Lower leg skin (tissue), 4 donors: ENCODE results near the gene CD1C. TPM values are rescaled to one million over a fixed set of nuclear protein-coding genes. Genes with fewer than 3 reads are reported as not detected.
"Not testable (repeated sequence)": the region's sequence is repeated elsewhere in the genome, so short reads cannot be mapped to it uniquely, and the experiment has no call there.

Experiments used
- DNase-seq, 2 donors: peaks; one replicate each; pipeline ENCODE4 v3.0.0-alpha.2; 2019; ENCODE audit warnings: low spot score in 2 of 2
- H3K4me3 ChIP-seq: fragments of 200-600 bp; sonication (generic); 2 replicates; pipeline ENCODE4 v1.5.1; 2017; ENCODE audit warnings: mild to moderate bottlenecking, low read depth; ENCODE audit not compliant: poor library complexity, severe bottlenecking
- POLR2A ChIP-seq, 2 donors: fragments of 450-650 bp; IDR thresholded peaks; one replicate each; pipeline ENCODE4 v1.6.1; 2016 to 2017; ENCODE audit warnings: antibody characterized with exemption in 2 of 2, mild to moderate bottlenecking in 1 of 2, moderate library complexity in 1 of 2
- WGBS, 2 donors: methylation state at CpG; one replicate each; pipeline ENCODE4 v1.1.5; 2018; 5-methylcytosine and 5-hydroxymethylcytosine counted together
- intact Hi-C: fragments of 100-400 bp; cut with DNase I; formaldehyde crosslinking; loops from one replicate; pipeline ENCODE4 v1.15.0; 2023; ENCODE audit warnings: low total_unique reads
- total RNA-seq, 4 donors: library from RNA; depleted of rRNA; stranded (reverse); fragments of >200 nt; gene quantifications; one replicate each; pipeline ENCODE4 v1.1.0, GENCODE V29; 2016
- TF ChIP-seq, protein P1 (sequence below), 3 donors: fragments of 450-650 bp; IDR thresholded peaks; one replicate each; pipeline ENCODE4 v1.5.1; 2016; ENCODE audit warnings: antibody characterized with exemption in 3 of 3, mild to moderate bottlenecking in 3 of 3, moderate library complexity in 2 of 3

Gene CD1C
- total RNA-seq, 4 donors from 2014 or later, result 2.7 to 7.0 (median 5.1) TPM

DNA sequence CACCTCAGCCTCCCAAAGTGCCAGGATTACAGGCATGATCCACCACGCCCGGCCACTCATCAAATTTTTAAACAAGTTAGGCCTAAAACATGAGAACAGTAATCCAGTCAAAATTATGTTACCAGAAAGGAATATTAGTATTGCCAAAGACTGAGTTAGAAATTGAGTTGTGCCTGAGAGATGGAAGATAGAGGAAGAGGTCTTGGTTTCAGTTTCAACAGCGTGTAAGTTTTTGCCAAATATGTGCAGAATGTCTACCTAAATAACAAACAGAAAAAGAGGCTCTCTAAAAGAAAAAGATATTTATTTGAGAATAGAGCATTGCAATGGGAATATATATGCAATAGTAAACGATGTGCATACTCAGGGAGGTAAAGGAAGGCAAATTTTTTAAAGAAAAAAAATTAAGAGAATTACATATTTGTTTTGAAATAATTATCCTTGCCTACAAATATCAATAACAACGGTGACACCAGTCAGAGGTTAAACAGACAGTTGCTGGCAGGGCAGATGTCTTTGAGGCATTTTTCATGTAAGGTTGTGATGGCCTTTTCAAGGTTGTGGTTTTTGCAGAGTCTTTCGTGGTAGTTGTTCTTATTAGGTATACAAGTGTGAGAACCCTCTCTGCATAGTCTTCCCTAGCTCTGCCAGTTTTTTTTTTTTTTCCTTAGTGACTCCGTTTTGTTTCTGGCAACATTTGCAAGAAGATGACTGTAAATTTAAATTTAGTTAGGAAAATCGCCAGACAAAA lies 43.9 kb downstream of the CD1C start:
- intact Hi-C loops, result no loop called here
- TF ChIP-seq, protein P1, sequence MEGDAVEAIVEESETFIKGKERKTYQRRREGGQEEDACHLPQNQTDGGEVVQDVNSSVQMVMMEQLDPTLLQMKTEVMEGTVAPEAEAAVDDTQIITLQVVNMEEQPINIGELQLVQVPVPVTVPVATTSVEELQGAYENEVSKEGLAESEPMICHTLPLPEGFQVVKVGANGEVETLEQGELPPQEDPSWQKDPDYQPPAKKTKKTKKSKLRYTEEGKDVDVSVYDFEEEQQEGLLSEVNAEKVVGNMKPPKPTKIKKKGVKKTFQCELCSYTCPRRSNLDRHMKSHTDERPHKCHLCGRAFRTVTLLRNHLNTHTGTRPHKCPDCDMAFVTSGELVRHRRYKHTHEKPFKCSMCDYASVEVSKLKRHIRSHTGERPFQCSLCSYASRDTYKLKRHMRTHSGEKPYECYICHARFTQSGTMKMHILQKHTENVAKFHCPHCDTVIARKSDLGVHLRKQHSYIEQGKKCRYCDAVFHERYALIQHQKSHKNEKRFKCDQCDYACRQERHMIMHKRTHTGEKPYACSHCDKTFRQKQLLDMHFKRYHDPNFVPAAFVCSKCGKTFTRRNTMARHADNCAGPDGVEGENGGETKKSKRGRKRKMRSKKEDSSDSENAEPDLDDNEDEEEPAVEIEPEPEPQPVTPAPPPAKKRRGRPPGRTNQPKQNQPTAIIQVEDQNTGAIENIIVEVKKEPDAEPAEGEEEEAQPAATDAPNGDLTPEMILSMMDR (IDR thresholded peaks at IDR 0.05), result no peak
- TF ChIP-seq POLR2A (IDR thresholded peaks at IDR 0.05), result no peak
- no peak overlapping the region for H3K4me3 ChIP-seq
- no peak for DNase-seq
- WGBS, 2 donors, result 71 to 73% methylated on average over 8 of the region's 8 CpGs

DNA sequence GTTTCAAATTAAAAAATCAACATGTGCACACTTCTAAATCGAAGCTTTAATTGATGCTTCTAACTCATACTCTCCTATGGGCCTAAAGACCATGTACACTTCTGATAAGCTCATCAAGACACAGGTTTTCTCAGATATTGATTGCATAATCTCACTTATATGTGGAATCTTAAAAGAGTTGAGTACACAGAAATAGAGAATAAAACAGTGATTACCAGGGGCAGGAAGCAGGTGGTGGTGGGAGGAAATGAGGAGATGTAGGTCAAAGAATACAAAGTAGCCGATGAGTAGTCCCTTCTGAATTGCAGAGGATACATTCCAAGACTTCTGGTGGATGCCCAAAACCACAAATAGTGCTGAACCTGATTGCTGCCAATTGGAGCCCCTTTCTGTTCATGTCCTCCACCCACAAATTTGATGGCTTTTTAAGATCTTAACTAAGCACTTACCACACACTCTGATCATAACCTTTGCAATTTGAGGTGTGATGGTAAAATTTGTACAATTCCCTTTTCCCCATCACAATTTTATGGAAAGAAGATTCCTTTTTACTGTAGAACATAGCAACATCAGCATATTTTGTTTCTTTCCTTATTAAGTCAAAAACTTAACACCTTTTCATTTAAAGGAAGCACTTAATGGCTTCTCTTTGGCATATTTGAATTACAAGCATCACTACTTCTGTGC lies 44.9 kb downstream of the CD1C start:
- TF ChIP-seq POLR2A (IDR thresholded peaks at IDR 0.05), result no peak
- TF ChIP-seq, protein P1 (IDR thresholded peaks at IDR 0.05), result no peak
- no peak for DNase-seq
- intact Hi-C loops, result no loop called here
- WGBS, 2 donors, result 48 to 53% methylated on average over 2 of the region's 2 CpGs
- H3K4me3 ChIP-seq, result no peak overlapping the region

GRCh38 chr1:158335213-158335532 lies 45.5 kb downstream of the CD1C start:
- no peak for TF ChIP-seq POLR2A (IDR thresholded peaks at IDR 0.05)
- TF ChIP-seq, protein P1 (IDR thresholded peaks at IDR 0.05), result no peak
- DNase-seq, result no peak
- intact Hi-C loops, result no loop called here
- no peak overlapping the region for H3K4me3 ChIP-seq

DNA sequence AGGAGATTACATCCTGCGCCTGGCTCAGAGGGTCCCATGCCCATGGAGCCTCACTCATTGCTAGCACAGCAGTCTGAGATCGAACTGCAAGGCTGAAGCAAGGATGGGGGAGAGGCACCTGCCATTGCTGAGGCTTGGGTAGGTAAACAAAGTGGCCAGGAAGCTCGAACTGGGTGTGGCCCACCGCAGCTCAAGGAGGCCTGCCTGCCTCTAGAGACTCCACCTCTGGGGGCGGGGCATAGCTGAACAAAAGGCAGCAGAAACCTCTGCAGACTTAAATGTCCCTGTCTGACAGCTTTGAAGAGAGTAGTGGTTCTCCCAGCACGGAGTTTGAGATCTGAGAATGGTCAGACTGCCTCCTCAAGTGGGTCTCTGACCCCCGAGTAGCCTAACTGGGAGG lies 46.7 kb downstream of the CD1C start:
- DNase-seq, H3K4me3 ChIP-seq, intact Hi-C loops: not testable (repeated sequence)
- WGBS, 2 donors, result 63 to 86% methylated on average over 5 to 7 of the region's 7 CpGs

Other genes starting within 250 kb of the CD1C start
- under 1 TPM in 3 of 4 donors, not detected in 1; 0.12 to 0.46 (median 0.36) TPM for gene CD1D, start 109.0 kb upstream of the CD1C start, total RNA-seq
- 10 to 100 TPM; 16.7 to 19.7 (median 18.0) TPM for gene CD1A, start 35.5 kb upstream of the CD1C start, total RNA-seq
- gene CD1B, start 41.6 kb downstream of the CD1C start, total RNA-seq, result 1 to 10 TPM in 1 of 4 donors, under 1 TPM in 1, not detected in 2; 0.38 to 1.2 TPM
- gene CD1E, start 64.0 kb downstream of the CD1C start, total RNA-seq, result 1 to 10 TPM; 5.3 to 6.7 (median 6.2) TPM
- gene OR10T2, start 109.5 kb downstream of the CD1C start, total RNA-seq, result not detected
- gene OR10K2, start 136.3 kb downstream of the CD1C start, total RNA-seq, result not detected
- not detected for gene OR10K1, start 171.9 kb downstream of the CD1C start, total RNA-seq
- gene OR10R2, start 182.3 kb downstream of the CD1C start, total RNA-seq, result not detected